ENCODE results near the gene STEAP4. TPM values are rescaled to one million over a fixed set of nuclear protein-coding genes. Genes with fewer than 3 reads are reported as not detected.

Gene STEAP4
- polyA plus RNA-seq, 1 of the 3 experiments (the other 2 are of a cell fraction), result not detected

- POLR2A ChIA-PET, result interaction anchor here (0.7 kb wide), 1 partner anchor 9 kb away, joined by 3 read pairs; the partner anchor contains the start of gene SRI
- Histone ChIP-seq H3K36me3 (replicated peaks in 1 of 2; ENCODE audit: control insufficient read depth in 1 of 2, insufficient read depth in 2 of 2, low read length in 1 of 2) (no peaks in the 10 kb centered on the region), H3K9me2 (no peaks in the 10 kb centered on the region), H4K20me1 (ENCODE audit: insufficient read depth) (no peaks in the 10 kb centered on the region), H2AFZ (ENCODE audit: low read depth) (no peak overlapping the region), H3K27me3 (ENCODE audit: insufficient read depth) (no peaks in the 10 kb centered on the region; the same call in 1 of the 2 replicates), H3K9ac (no peak overlapping the region), H3K4me3 (ENCODE audit: low read depth in 2 of 2, low read length in 1 of 2) (no peak overlapping the region), H3K27ac (ENCODE audit: low read depth in 2 of 2, low read length in 1 of 2) (no peak overlapping the region), H3F3A (replicated peaks; ENCODE audit: insufficient read depth) (peaks cover 5% of the 10 kb centered on the region), H3K4me1 (ENCODE audit: control insufficient read depth in 1 of 2, insufficient read depth in 2 of 2, low read depth in 1 of 2, low read length in 1 of 2) (0 out of 4 replicates have a peak, but pooled peaks cover 0 to 7% of the 10 kb centered on the region in 2 experiments), H3K9me3 (no peaks in the 10 kb centered on the region), H3K4me2 (no peak overlapping the region), H3K79me2 (ENCODE audit: insufficient read depth) (no peaks in the 10 kb centered on the region)
- no peak for DNase-seq
- CTCF ChIA-PET, result interaction anchor here (1.1 to 2.1 kb wide), 3 partner anchors 9 to 130 kb away, joined by 3 to 10 read pairs (median 7); partner anchors contain the start of gene SRI
- TF ChIP-seq PBX3 (IDR thresholded peaks at IDR 0.05) (no peak), TCF12 (IDR thresholded peaks at IDR 0.05) (no peak), USF1 (IDR thresholded peaks at IDR 0.05; ENCODE audit: borderline replicate concordance, low read depth) (no peak), MEF2A (IDR thresholded peaks at IDR 0.05; ENCODE audit: borderline replicate concordance, low read depth) (no peak), ZBTB33 (IDR thresholded peaks at IDR 0.05; ENCODE audit: borderline replicate concordance, low read depth) (no peak), RFX5 (IDR thresholded peaks at IDR 0.05; ENCODE audit: low read length) (no peak), FOSL2 (IDR thresholded peaks at IDR 0.05; ENCODE audit: borderline replicate concordance, low read depth) (no peak)
- WGBS (ENCODE audit: low lambda C conversion rate), result 92% methylated on average over 4 of the region's 4 CpGs
These were observed 77.2 kb downstream of the STEAP4 start for GRCh38 chr7:88229302-88229995.

GRCh38 chr7:88226886-88227516, 79.7 kb downstream of the STEAP4 start:
- no peak overlapping the region for H3K4me2 ChIP-seq
- DNase-seq, result no peak
- 77% methylated on average over 6 of the region's 6 CpGs for WGBS (ENCODE audit: low lambda C conversion rate)
- no peaks in the 10 kb centered on the region for H3K79me2 ChIP-seq (ENCODE audit: insufficient read depth)
- TF ChIP-seq FOSL2 (IDR thresholded peaks at IDR 0.05; ENCODE audit: borderline replicate concordance, low read depth), result peak; percentile 12; the same call in 1 of the 2 replicates
- TF ChIP-seq CHD2 (IDR thresholded peaks at IDR 0.05; ENCODE audit: low read length, partially characterized antibody), result no peak
- TF ChIP-seq FOXJ3 (CRISPR knock-in tag; IDR thresholded peaks at IDR 0.05), result no peak
- TF ChIP-seq JUND (IDR thresholded peaks at IDR 0.05), result 0 out of 2 replicates have a peak, but pooled peaks have one; percentile 22
- TF ChIP-seq GATA2 (CRISPR knock-in tag; IDR thresholded peaks at IDR 0.05), result no peak
- TF ChIP-seq RCOR1 (IDR thresholded peaks at IDR 0.05; ENCODE audit: low read length), result no peak
- TF ChIP-seq RXRA (IDR thresholded peaks at IDR 0.05; ENCODE audit: borderline replicate concordance, low read depth), result peak; percentile 50; the same call in 1 of the 2 replicates
- TF ChIP-seq NFIC (IDR thresholded peaks at IDR 0.05; ENCODE audit: borderline replicate concordance), result peak; percentile 22; the same call in 1 of the 2 replicates
- POLR2A ChIA-PET, result no interaction called here
- H3K36me3 ChIP-seq (replicated peaks in 1 of 2; ENCODE audit: control insufficient read depth in 1 of 2, insufficient read depth in 2 of 2, low read length in 1 of 2), result no peaks in the 10 kb centered on the region
- H3K4me1 ChIP-seq (ENCODE audit: control insufficient read depth in 1 of 2, insufficient read depth in 2 of 2, low read depth in 1 of 2, low read length in 1 of 2), result 0 out of 4 replicates have a peak, but pooled peaks cover 0 to 7% of the 10 kb centered on the region in 2 experiments
- CTCF ChIA-PET, result interaction anchor here (1.0 to 1.5 kb wide), 3 partner anchors 9 to 28 kb away, joined by 3 to 5 read pairs (median 4); no protein-coding TSS in a partner anchor
- no peaks in the 10 kb centered on the region for H3K9me3 ChIP-seq
- no peak overlapping the region for H2AFZ ChIP-seq (ENCODE audit: low read depth)
- H3K9ac ChIP-seq, result no peak overlapping the region
- H3K27ac ChIP-seq (ENCODE audit: low read depth in 2 of 2, low read length in 1 of 2), result no peak overlapping the region
- no peaks in the 10 kb centered on the region for H4K20me1 ChIP-seq (ENCODE audit: insufficient read depth)
- H3K4me3 ChIP-seq (ENCODE audit: low read depth in 2 of 2, low read length in 1 of 2), result no peak overlapping the region
- H3F3A ChIP-seq (replicated peaks; ENCODE audit: insufficient read depth), result peaks cover 5% of the 10 kb centered on the region
- H3K9me2 ChIP-seq, result no peaks in the 10 kb centered on the region
- H3K27me3 ChIP-seq (ENCODE audit: insufficient read depth), result no peaks in the 10 kb centered on the region
